Measurements from ENCODE around the gene BNIPL. TPM values are rescaled to one million over a fixed set of nuclear protein-coding genes. Genes with fewer than 3 reads are reported as not detected.

Gene BNIPL
- total and polyA plus RNA-seq, 2 of the 13 experiments (the other 11 are each of a cell fraction or from before 2014, with no cell fraction given), result 0.40 to 1.1 TPM

DNA sequence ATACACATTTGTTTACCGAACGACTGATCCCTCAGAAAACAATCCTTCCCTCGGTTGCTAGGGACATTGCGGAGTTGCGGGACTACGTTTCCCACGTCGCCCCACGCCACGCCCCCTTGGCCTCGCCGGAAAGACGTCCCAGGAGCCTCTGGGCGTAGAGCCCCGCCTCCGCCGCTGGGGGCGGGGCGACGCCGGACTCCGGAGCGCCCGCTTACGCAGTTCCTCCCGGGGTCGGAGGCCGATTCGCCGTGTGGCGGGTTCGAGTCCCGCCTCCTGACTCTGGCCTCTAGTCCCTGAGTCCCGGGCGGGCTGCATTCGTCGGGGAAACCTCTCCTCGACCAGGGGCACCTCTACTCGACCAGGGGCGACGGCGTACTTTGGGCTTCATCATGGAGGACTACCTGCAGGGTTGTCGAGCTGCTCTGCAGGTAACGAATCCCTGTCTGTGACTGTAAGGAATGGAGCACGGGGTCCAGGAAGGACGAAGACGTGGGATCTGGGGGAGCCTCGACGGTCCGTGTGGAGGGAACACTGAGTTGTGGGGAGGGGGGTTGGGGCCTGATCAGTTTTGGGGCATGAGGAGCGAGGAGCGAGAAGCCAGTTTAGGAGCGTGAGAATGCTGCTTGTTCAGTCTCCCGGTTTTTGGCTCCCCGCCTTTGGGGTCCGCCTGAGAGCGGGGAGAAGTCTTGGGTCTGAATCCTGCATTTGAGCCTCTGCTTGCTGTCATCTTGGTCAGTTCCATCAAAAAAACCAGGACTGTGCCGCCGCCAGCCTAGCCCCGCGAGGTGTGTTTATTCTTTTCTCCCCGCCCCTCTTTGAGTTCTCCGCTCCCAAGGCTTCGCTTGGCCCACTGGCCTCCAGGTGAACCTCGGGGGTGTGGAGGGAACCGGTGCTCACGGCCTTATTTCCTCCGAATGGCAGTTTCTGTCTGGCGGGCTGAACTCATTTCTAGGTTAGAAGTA lies 27.9 kb upstream of the BNIPL start, which contains the start of gene PRUNE1 (continued):
- no peak for TF ChIP-seq TFDP2 (CRISPR knock-in tag; IDR thresholded peaks at IDR 0.05)
- no peak for TF ChIP-seq PHB2 (IDR thresholded peaks at IDR 0.05; ENCODE audit: partially characterized antibody)
- TF ChIP-seq GATAD2A (CRISPR knock-in tag; IDR thresholded peaks at IDR 0.05), result no peak; the same call in none of the 2 replicates
- TF ChIP-seq WIZ (CRISPR knock-in tag; IDR thresholded peaks at IDR 0.05), result no peak
- TF ChIP-seq ATRX (CRISPR knock-in tag; IDR thresholded peaks at IDR 0.05; ENCODE audit: borderline replicate concordance), result no peak
- no peak for TF ChIP-seq SSRP1 (CRISPR knock-in tag; IDR thresholded peaks at IDR 0.05)
- no peak for TF ChIP-seq FLYWCH1 (CRISPR knock-in tag; IDR thresholded peaks at IDR 0.05)
- peak; percentile 87; the same call in 1 of the 2 replicates for TF ChIP-seq THAP9 (CRISPR knock-in tag; IDR thresholded peaks at IDR 0.05; ENCODE audit: borderline replicate concordance)
- no peak for TF ChIP-seq ZNF790 (CRISPR knock-in tag; IDR thresholded peaks at IDR 0.05; ENCODE audit: borderline replicate concordance)
- TF ChIP-seq SP4 (CRISPR knock-in tag; IDR thresholded peaks at IDR 0.05), result peak; percentile 89
- TF ChIP-seq SP140L (CRISPR knock-in tag; IDR thresholded peaks at IDR 0.05; ENCODE audit: borderline replicate concordance), result no peak
- no peak for TF ChIP-seq ZNF549 (CRISPR knock-in tag; IDR thresholded peaks at IDR 0.05)
- TF ChIP-seq, protein P1, sequence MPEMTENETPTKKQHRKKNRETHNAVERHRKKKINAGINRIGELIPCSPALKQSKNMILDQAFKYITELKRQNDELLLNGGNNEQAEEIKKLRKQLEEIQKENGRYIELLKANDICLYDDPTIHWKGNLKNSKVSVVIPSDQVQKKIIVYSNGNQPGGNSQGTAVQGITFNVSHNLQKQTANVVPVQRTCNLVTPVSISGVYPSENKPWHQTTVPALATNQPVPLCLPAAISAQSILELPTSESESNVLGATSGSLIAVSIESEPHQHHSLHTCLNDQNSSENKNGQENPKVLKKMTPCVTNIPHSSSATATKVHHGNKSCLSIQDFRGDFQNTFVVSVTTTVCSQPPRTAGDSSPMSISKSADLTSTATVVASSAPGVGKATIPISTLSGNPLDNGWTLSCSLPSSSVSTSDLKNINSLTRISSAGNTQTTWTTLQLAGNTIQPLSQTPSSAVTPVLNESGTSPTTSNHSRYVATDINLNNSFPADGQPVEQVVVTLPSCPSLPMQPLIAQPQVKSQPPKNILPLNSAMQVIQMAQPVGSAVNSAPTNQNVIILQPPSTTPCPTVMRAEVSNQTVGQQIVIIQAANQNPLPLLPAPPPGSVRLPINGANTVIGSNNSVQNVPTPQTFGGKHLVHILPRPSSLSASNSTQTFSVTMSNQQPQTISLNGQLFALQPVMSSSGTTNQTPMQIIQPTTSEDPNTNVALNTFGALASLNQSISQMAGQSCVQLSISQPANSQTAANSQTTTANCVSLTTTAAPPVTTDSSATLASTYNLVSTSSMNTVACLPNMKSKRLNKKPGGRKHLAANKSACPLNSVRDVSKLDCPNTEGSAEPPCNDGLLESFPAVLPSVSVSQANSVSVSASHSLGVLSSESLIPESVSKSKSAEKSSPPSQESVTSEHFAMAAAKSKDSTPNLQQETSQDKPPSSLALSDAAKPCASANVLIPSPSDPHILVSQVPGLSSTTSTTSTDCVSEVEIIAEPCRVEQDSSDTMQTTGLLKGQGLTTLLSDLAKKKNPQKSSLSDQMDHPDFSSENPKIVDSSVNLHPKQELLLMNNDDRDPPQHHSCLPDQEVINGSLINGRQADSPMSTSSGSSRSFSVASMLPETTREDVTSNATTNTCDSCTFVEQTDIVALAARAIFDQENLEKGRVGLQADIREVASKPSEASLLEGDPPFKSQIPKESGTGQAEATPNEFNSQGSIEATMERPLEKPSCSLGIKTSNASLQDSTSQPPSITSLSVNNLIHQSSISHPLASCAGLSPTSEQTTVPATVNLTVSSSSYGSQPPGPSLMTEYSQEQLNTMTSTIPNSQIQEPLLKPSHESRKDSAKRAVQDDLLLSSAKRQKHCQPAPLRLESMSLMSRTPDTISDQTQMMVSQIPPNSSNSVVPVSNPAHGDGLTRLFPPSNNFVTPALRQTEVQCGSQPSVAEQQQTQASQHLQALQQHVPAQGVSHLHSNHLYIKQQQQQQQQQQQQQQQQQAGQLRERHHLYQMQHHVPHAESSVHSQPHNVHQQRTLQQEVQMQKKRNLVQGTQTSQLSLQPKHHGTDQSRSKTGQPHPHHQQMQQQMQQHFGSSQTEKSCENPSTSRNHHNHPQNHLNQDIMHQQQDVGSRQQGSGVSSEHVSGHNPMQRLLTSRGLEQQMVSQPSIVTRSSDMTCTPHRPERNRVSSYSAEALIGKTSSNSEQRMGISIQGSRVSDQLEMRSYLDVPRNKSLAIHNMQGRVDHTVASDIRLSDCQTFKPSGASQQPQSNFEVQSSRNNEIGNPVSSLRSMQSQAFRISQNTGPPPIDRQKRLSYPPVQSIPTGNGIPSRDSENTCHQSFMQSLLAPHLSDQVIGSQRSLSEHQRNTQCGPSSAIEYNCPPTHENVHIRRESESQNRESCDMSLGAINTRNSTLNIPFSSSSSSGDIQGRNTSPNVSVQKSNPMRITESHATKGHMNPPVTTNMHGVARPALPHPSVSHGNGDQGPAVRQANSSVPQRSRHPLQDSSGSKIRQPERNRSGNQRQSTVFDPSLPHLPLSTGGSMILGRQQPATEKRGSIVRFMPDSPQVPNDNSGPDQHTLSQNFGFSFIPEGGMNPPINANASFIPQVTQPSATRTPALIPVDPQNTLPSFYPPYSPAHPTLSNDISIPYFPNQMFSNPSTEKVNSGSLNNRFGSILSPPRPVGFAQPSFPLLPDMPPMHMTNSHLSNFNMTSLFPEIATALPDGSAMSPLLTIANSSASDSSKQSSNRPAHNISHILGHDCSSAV (CRISPR knock-in tag; IDR thresholded peaks at IDR 0.05; ENCODE audit: borderline replicate concordance), result no peak
- peak; percentile 82; the same call in 1 of the 2 replicates for TF ChIP-seq CHD4 (IDR thresholded peaks at IDR 0.05; ENCODE audit: borderline replicate concordance, low read length)
- TF ChIP-seq TOPORS (CRISPR knock-in tag; IDR thresholded peaks at IDR 0.05), result peak; percentile 65; the same call in 1 of the 2 replicates
- peak; percentile 74 for TF ChIP-seq YEATS4 (CRISPR knock-in tag; IDR thresholded peaks at IDR 0.05; ENCODE audit: borderline replicate concordance)
- no peak for TF ChIP-seq SYNCRIP (IDR thresholded peaks at IDR 0.05; ENCODE audit: insufficient read depth, low read depth, low read length)
